ENCODE results near the gene RXYLT1.
A peak's percentile ranks its signal among the peaks of the same experiment; 100 is the strongest.
"Not testable (repeated sequence)": the region's sequence is repeated elsewhere in the genome, so short reads cannot be mapped to it uniquely, and the experiment has no call there.

RXYLT1 gene

GRCh38 chr12:63802012-63802608 lies 22.4 kb downstream of the RXYLT1 start:
- DNase-seq (ENCODE audit: low spot score): no peak

DNA sequence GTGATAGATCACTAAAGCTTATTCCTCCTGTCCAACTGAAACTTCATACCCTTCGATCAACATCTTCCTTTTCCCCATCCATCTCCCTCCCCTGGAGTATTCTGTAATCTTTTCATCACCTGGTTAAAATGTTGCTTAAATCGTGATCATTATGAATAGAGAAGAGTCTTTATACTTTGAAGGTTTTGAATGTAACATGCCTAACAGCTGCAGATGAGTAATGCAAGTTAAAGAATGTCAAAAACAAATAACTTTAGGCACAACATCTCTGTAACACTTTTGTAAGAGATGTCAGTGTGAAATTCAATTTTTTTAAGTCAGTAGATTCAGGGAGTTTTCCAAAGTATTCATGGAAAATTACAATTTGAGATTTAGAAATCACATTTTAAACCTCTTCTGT lies 25.0 kb downstream of the RXYLT1 start:
- DNase-seq (ENCODE audit: low spot score): no peak

DNA sequence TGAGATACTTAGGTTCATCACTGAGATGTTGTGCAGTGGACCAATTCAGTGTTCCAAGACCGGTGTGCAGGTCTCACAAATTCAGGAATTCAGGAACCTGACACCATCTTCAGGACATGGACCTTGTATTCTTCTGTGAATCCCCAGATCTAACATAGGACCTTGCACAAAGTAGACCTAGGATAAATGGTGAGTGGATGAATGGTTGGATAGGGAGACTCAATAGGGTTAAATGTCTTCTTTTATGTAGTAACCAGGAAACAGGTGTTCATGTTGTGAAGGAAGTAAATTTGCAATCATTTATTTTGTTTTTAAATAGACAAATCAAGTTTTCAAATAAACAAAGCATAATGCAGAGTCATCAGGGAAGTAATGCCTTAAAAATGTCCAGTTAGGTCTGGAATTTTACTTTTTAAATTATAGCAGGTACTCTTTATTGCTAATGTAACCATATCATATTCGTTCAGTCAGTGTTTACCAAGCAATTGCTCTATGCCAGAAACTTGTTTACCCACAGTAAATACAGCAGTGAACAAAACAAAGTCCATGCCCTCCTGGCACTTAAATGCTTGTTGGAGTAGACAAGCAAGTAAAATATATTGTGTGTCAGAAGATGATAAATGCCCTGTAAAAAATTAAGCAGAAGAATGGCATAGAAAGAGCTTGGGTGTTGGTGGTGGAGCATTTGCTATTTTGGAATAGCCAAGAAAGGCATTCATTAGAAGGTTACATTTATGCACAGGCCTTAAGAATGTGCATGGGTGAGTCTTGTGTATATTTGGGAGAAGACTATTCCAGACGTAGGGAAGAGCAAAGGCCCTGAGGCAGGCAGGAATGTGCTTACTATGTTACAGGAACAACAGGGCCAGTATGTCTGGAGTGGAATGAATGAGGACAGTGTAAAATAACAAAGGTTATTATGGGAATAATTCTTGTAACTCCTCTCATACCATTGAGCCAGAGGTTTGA lies 26.3 kb downstream of the RXYLT1 start:
- no peak for DNase-seq (ENCODE audit: low spot score)

- DNase-seq (ENCODE audit: low spot score): no peak
Measured at GRCh38 chr12:63808631-63809030, 28.9 kb downstream of the RXYLT1 start.

DNA sequence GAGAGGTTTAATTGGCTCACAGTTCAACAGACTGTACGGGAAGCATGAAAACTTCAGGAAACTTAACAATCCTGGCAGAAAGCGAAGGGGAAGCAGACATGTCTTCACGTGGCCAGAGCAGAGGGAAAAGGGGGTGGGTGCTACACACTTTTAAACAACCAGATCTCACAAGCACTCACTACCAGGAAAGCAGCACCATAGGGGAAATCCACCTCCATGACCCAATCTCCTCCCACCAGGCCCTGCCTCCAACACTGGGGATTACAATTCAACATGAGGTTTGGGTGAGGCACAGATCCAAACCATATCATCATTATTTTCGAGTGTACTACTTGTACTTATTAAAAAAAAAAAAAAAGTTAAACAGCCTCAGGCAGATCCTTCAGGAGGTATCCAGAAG lies 29.9 kb downstream of the RXYLT1 start:
- DNase-seq (ENCODE audit: low spot score): no peak

GRCh38 chr12:63811334-63811733 lies 31.6 kb downstream of the RXYLT1 start:
- DNase-seq (ENCODE audit: low spot score): no peak

GRCh38 chr12:63811755-63812154 lies 32.0 kb downstream of the RXYLT1 start:
- DNase-seq (ENCODE audit: low spot score): no peak

DNA sequence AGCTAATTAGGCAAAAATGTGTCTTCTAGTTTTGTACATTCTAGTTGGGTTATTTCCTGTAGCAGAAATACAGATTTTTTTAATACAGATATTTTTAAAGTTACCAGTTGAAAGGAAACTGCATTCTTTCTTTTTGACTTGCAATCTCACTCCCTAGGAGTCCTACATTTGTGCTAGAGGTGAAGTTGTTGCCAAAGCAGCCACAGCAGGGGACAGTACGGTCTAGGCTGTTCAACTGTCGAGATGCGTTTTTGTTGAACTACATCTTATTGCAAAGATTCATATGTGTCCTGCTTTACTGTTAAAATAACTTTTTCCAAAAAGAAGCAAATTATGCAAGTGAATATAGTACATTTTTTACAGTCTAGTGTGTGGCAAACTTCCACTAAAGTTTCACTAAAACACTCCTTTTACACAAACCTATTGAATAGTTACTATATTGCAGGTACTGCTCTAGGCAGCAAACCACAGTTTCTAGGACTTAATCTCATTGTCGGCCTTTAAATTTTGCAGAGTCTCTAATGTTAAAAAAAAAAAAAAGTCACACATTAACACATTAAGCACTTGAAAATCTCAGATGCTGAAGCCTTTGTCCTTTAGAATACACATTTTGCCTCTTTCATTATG lies 34.5 kb downstream of the RXYLT1 start:
- no peak for DNase-seq (ENCODE audit: low spot score)

- DNase-seq (ENCODE audit: low spot score): no peak
Measured at GRCh38 chr12:63815482-63815852, 35.8 kb downstream of the RXYLT1 start.

- DNase-seq (ENCODE audit: low spot score): no peak
Measured at GRCh38 chr12:63816031-63816430, 36.3 kb downstream of the RXYLT1 start.

GRCh38 chr12:63820427-63820826 lies 40.7 kb downstream of the RXYLT1 start:
- DNase-seq (ENCODE audit: low spot score): no peak

DNA sequence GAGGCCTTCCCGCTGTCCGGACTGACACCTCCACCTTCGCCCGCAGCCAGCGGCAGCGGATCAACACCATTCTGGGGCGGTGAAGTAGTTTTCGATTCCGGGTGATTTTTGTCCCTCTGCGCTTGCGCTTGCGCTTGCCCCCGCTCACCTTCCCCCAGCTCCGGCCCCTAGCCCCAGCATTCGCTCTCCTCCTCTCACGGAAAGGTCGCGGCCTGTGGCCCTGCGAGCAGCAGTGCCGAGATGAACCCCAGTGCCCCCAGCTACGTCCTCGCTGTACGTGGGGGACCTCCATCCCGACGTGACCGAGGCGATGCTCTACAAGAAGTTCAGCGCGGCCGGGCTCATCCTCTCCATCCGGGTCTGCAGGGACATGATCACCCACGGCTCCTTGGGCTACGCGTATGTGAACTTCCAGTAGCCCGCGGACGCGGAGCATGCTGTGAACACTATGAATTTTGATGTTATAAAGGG lies 42.1 kb downstream of the RXYLT1 start:
- DNase-seq (ENCODE audit: low spot score): no peak

DNA sequence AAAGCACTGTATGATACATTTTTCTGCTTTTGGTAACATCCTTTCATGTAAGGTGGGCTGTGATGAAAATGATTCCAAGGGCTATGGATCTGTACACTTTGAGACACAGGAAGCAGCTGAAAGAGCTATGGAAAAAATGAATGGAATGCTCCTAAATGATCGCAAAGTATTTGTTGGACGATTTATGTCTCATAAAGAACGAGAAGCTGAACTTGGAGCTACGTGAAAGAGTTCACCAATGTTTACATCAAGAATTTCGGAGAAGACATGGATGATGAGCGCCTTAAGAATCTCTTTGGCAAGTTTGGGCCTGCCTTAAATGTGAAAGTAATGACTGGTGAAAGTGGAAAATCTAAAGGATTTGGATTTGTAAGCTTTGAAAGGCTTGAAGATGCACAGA lies 42.6 kb downstream of the RXYLT1 start:
- no peak for DNase-seq (ENCODE audit: low spot score)

DNA sequence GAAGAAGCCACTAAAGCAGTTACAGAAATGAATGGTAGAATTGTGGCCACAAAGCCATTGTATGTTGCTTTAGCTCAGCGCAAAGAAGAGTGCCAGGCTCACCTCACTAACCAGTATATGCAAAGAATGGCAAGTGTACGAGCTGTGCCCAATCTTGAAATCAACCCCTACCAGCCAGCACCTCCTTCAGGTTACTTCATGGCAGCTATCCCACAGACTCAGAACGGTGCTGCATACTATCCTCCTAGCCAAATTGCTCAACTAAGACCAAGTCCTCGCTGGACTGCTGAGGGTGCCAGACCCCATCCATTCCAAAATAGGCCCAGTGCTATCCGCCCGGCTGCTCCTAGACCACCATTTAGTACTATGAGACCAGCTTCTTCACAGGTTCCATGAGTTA lies 43.3 kb downstream of the RXYLT1 start:
- no peak for DNase-seq (ENCODE audit: low spot score)

DNA sequence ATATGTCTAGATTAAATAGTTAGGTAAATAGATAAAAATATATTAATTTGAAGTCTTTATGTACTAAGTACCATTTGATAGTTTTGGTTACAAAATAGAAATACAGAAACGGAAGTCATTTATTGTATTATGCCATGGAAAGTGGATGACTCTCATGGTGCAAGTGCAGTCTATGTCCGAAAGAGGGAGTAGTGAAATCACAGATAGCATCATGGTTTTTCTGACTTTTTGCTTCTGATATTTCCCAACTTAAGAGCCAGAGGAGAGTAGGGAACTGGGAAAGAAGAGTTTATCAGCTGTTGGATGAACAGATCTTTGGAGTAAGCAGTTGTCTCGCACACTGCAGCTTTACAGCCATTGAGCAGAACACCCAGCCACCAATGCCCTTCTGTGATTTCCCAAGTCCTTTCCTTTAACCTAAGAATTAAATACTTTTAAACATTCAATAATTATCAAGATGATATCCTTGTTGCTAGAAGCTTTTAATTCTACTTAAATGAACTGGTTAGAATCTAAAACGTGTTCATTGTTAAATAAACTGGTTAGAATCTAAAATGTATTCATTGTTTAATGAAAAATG lies 46.4 kb downstream of the RXYLT1 start:
- peak; percentile 52 for DNase-seq (ENCODE audit: low spot score)

- no peak for DNase-seq (ENCODE audit: low spot score)
Measured at GRCh38 chr12:63828867-63829266, 49.2 kb downstream of the RXYLT1 start.

DNA sequence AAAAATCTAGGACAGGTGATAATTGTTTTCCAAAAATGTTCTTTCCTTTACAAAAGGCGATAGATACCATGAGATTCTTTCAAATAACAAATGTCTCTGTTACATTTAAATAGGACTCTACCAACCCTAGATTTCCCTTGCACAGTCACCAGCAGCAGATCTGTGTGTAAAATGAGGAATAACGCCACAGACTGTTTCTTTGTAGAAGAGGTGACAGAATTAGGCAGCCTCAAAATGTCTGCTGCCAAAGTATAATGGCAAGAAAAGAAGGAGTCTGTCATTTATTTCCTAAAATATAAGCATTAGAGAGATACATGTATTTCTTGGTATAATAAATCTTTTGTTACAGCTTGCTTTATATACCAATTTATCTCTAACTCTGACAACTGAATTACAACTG lies 56.3 kb downstream of the RXYLT1 start:
- DNase-seq (ENCODE audit: low spot score): no peak

- DNase-seq (ENCODE audit: low spot score): no peak
Measured at GRCh38 chr12:63836936-63837335, 57.2 kb downstream of the RXYLT1 start.

GRCh38 chr12:63838411-63838810 lies 58.7 kb downstream of the RXYLT1 start:
- DNase-seq (ENCODE audit: low spot score): no peak

GRCh38 chr12:63841011-63841410 lies 61.3 kb downstream of the RXYLT1 start:
- DNase-seq (ENCODE audit: low spot score): no peak

DNA sequence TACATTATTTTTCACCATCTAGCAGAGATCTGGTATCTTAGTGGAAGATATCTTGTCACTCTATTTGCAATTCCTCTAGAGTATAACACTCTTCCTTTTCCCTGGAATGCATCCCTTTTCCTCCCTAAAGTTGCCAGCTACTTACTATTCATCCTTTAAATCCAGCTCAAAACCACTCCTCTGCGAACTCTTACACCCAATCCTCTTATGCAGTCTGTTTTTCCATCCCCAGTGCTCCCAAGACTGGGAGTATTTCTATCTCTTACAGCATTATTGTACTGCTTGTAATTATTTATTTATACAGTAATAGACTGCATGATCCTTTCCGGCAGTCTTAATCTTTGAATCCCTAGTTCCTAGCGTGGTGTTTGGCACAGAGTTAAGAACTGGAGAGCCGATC lies 61.9 kb downstream of the RXYLT1 start:
- no peak for DNase-seq (ENCODE audit: low spot score)

GRCh38 chr12:63842750-63843149 lies 63.0 kb downstream of the RXYLT1 start:
- DNase-seq (ENCODE audit: low spot score): not testable (repeated sequence)
